NCI-H1930 (cell line): ENCODE data around the gene RPS13.
"Not testable (repeated sequence)": the region's sequence is repeated elsewhere in the genome, so short reads cannot be mapped to it uniquely, and the experiment has no call there.

Source experiments
- DNase-seq, 2 experiments: peaks; one replicate each; lab custom pipeline; 2025; lab: John Stamatoyannopoulos, UW

The RPS13 gene

GRCh38 chr11:17036666-17037658 is 40.5 kb downstream of the RPS13 start:
- no peak for DNase-seq

- DNase-seq = not testable (repeated sequence)
Observed at GRCh38 chr11:17034027-17034426, 43.4 kb downstream of the RPS13 start.

GRCh38 chr11:17026487-17027082 is 50.9 kb downstream of the RPS13 start:
- DNase-seq = no peak

GRCh38 chr11:17024924-17025323 is 52.5 kb downstream of the RPS13 start:
- DNase-seq = no peak
